GM18499 (cell line): ENCODE results near the gene SEMA4F.
A peak's percentile ranks its signal among the peaks of the same experiment; 100 is the strongest.

ENCODE experiments used
- ATAC-seq: cut with Tn5 transposase; IDR thresholded peaks from one replicate; pipeline ENCODE4 v1.9.1; 2021; ENCODE audit warnings: moderate number of reproducible peaks; ENCODE audit not compliant: insufficient read depth, unreplicated experiment

The SEMA4F gene

GRCh38 chr2:74655579-74655978 is 1.5 kb downstream of the SEMA4F start:
- no peak for ATAC-seq

- no peak for ATAC-seq
These were observed 4.5 kb downstream of the SEMA4F start for GRCh38 chr2:74658516-74658915.

GRCh38 chr2:74659462-74659861 is 5.4 kb downstream of the SEMA4F start:
- no peak for ATAC-seq

- ATAC-seq: no peak
These were observed 14.0 kb downstream of the SEMA4F start for GRCh38 chr2:74668087-74668486.

- no peak for ATAC-seq
These were observed 16.2 kb downstream of the SEMA4F start for GRCh38 chr2:74670263-74670662.

GRCh38 chr2:74671479-74671878 is 17.4 kb downstream of the SEMA4F start:
- no peak for ATAC-seq

- ATAC-seq: no peak
These were observed 19.9 kb downstream of the SEMA4F start for GRCh38 chr2:74673826-74674528.

GRCh38 chr2:74675090-74675489 is 21.0 kb downstream of the SEMA4F start:
- no peak for ATAC-seq

- no peak for ATAC-seq
These were observed 22.3 kb downstream of the SEMA4F start for GRCh38 chr2:74676331-74676730.

- no peak for ATAC-seq
These were observed 25.6 kb downstream of the SEMA4F start for GRCh38 chr2:74679615-74680014.

GRCh38 chr2:74682501-74682900 is 28.5 kb downstream of the SEMA4F start:
- no peak for ATAC-seq

- ATAC-seq: no peak
These were observed 31.4 kb downstream of the SEMA4F start for GRCh38 chr2:74685408-74685807.

- ATAC-seq: no peak
These were observed 34.8 kb downstream of the SEMA4F start for GRCh38 chr2:74688881-74689280.

- no peak for ATAC-seq
These were observed 35.6 kb downstream of the SEMA4F start for GRCh38 chr2:74689671-74690070.

GRCh38 chr2:74690571-74690970 is 36.5 kb downstream of the SEMA4F start:
- peak; percentile 76 for ATAC-seq

GRCh38 chr2:74691929-74692328 is 37.9 kb downstream of the SEMA4F start:
- no peak for ATAC-seq

- no peak for ATAC-seq
These were observed 39.2 kb downstream of the SEMA4F start for GRCh38 chr2:74693213-74693612.

- no peak for ATAC-seq
These were observed 39.6 kb downstream of the SEMA4F start for GRCh38 chr2:74693668-74694067.

GRCh38 chr2:74694281-74694680 is 40.2 kb downstream of the SEMA4F start:
- no peak for ATAC-seq

GRCh38 chr2:74695663-74696062 is 41.6 kb downstream of the SEMA4F start:
- ATAC-seq: no peak

- no peak for ATAC-seq
These were observed 42.8 kb downstream of the SEMA4F start for GRCh38 chr2:74696829-74697228.

- no peak for ATAC-seq
These were observed 46.8 kb downstream of the SEMA4F start for GRCh38 chr2:74700643-74701372.
